GM13976 (cell line): ENCODE data around the gene NLGN4X.

Experiments used
- DNase-seq: peaks from one replicate; pipeline ENCODE4 v3.0.0; 2012; ENCODE audit warnings: low spot score
- in situ Hi-C: fragments of 300-500 bp; cut with MboI; formaldehyde crosslinking; loops from one replicate; pipeline ENCODE4 v1.12.0; 2022; ENCODE audit warnings: low sequenced_read_pairs, mixed read lengths, inconsistent platforms; ENCODE audit not compliant: unreplicated experiment
- TF ChIP-seq, protein P1 (sequence below): IDR thresholded peaks from 2 replicates; pipeline ENCODE4 v1.5.1; 2012; ENCODE audit warnings: borderline replicate concordance, mild to moderate bottlenecking; ENCODE audit not compliant: insufficient read depth; ENCODE audit errors: extremely low read depth, missing control alignments, control extremely low read depth

Gene NLGN4X

DNA sequence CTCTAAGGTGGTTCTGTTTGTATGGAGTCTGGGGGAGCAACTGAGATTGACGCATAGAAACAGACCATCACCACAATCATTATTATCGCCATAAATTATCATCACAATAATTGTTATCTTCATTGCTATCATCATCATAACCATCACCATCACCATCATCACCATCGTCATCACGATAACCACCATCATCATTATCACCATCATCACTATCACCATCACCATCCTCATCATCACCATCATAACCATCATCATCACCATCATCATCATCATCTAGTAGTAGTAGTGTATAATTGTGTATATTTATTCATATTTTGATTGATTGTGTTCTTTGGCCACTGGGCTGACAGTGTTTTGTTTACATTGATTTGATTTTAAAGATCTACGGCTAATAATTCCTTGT is 95.7 kb downstream of the NLGN4X start:
- in situ Hi-C loops = no loop called here
- TF ChIP-seq, protein P1, sequence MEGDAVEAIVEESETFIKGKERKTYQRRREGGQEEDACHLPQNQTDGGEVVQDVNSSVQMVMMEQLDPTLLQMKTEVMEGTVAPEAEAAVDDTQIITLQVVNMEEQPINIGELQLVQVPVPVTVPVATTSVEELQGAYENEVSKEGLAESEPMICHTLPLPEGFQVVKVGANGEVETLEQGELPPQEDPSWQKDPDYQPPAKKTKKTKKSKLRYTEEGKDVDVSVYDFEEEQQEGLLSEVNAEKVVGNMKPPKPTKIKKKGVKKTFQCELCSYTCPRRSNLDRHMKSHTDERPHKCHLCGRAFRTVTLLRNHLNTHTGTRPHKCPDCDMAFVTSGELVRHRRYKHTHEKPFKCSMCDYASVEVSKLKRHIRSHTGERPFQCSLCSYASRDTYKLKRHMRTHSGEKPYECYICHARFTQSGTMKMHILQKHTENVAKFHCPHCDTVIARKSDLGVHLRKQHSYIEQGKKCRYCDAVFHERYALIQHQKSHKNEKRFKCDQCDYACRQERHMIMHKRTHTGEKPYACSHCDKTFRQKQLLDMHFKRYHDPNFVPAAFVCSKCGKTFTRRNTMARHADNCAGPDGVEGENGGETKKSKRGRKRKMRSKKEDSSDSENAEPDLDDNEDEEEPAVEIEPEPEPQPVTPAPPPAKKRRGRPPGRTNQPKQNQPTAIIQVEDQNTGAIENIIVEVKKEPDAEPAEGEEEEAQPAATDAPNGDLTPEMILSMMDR = no peak
- DNase-seq = no peak

DNA sequence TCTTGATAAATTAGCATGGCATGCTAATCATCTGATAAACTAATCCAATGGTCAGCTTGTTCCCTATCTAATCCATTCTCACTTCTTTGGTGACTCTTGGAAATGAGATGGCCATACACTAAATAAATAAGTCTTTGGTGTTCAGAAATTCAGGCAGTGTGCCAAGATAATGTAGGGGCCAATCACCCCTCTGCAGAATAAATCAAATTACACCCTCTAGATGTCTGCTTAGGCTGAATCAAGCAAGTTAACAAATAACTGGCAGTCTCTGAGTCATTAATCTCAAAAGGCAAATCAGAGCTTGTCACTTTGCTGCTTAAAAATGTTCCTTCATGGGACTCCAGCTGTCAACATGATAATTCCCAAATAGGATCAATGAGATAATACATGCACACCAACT is 97.4 kb downstream of the NLGN4X start:
- in situ Hi-C loops = no loop called here
- no peak for DNase-seq
- TF ChIP-seq, protein P1 = no peak

DNA sequence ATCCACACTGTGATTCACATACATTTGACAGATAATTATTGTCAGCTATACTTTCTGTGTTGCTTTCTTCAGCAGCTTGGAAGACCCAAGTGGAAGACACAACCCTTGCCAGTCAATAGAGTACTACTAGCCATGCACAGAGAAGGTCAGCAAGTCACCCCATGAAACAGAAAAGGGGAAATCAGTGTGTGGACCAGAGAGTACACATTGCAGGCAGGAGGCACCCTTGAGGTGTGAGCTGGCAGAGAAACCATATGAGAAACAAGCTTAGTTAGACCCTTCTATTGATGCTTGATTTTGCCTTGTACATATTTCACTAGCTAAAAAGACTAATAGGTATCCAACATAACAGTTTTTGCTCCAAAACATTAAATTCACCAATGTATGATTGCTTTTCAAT is 99.5 kb downstream of the NLGN4X start:
- TF ChIP-seq, protein P1 = no peak
- in situ Hi-C loops = no loop called here
- no peak for DNase-seq

DNA sequence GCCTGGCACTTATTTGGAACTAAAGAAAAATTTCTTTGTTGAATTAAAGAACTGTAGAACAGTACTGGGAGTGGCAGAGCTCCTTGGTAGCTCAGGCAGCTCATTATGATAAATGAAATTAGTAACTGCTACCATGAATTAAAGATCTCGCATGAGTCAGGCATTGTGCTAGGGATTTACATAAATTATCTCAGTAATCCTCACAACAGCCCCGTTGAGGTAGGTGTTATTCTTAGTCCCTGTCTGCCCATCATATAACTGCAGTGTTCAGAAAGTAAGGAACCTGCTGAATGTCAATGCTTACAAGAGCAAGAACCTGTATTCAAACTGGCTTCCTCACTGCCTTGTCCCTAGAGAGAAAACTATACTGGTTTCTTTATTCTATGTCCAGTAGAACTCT is 108.3 kb downstream of the NLGN4X start:
- no peak for DNase-seq
- in situ Hi-C loops = no loop called here
- TF ChIP-seq, protein P1 = no peak

DNA sequence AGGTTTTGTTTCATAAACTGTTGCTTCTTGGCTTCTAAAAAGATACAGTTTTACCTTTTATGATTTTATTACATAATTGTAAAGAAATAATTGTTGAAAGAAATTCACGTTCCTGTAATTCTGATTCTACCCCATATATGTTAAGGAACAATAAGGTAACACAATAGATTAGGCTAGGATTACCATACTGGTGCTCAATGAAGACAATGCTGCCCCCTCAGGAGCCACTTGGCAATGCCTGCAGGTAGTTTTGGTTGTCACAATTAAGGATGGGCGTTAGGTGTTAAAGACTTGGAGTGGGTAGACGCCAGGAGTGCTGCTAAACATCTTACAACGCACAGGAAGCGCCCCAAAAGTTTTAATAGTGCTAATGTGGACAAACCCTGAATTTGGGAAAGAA is 133.2 kb downstream of the NLGN4X start:
- in situ Hi-C loops = no loop called here
- no peak for DNase-seq
- TF ChIP-seq, protein P1 = no peak

DNA sequence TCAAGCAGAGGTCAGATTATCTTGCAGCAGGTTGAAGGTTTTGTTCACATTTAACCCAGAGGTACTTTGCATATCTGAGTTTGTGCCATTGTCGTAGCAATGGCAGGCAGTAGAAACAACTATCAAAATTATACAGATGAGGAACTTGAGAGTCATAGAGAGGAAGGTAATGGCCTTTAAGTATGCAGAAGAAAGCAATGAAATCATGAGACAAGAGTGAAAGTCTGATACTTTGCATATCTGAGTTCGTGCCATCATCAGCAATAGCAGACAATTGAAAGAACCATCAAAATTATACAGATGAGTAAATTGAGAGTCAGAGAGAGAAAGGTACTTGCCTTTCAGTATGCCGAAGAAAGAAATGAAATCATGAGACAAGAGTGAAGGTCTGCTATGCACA is 154.1 kb downstream of the NLGN4X start:
- TF ChIP-seq, protein P1 = no peak
- DNase-seq = no peak
- in situ Hi-C loops = no loop called here

DNA sequence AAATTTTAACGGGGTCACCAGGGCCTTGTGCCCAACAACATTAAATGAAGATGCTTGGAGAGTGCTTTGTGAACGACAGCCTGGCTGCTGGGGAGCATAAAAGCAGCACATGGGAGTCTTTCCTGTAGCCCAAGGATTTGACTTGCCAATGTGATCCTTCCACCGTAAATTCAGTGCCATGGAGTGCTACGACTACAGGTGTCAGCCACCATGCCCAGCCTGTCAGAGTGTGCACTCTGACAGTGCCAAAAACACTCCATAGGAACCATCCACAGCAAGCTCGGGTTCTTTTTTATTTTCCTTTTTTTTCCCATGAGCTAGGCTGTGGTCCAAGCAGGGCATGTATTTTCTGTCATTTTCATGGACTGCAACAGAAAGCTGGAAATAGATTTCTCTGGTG is 156.9 kb downstream of the NLGN4X start:
- DNase-seq = no peak
- in situ Hi-C loops = no loop called here
- TF ChIP-seq, protein P1 = no peak
